WTC11 (cell line): ENCODE results near the gene AQP12A. TPM values are rescaled to one million over a fixed set of nuclear protein-coding genes. Genes with fewer than 3 reads are reported as not detected.

Experiments
- ATAC-seq: fragments of 200-7000 bp; cut with Tn5 transposase; 2 replicates; pipeline ENCODE4 v1.10.0; 2021; ENCODE audit warnings: mild to moderate bottlenecking, moderate library complexity
- CTCF ChIA-PET: fragments of 300-600 bp; sonication (Branson Sonifier 250); formaldehyde crosslinking; loops from one replicate; lab custom pipeline; 2021; ENCODE audit warnings: antibody characterized with exemption; lab: Charles Lee
- POLR2A ChIA-PET: fragments of 350-600 bp; sonication (Branson Sonifier 250); formaldehyde crosslinking; loops from one replicate; lab custom pipeline; 2021; ENCODE audit warnings: antibody characterized with exemption; lab: Charles Lee
- DNase-seq: peaks from one replicate; pipeline ENCODE4 v3.0.0; 2021; ENCODE audit warnings: low spot score
- H3K27ac Mint-ChIP-seq: 2 replicates; pipeline ENCODE4 v1.8.0; 2021; ENCODE audit warnings: mixed read lengths
- H3K27me3 Mint-ChIP-seq: 2 replicates; pipeline ENCODE4 v1.8.0; 2021; ENCODE audit warnings: low read depth, mild to moderate bottlenecking, moderate library complexity, mixed read lengths
- H3K36me3 Mint-ChIP-seq: 2 replicates; pipeline ENCODE4 v1.8.0; 2021; ENCODE audit warnings: mixed read lengths
- H3K4me1 Mint-ChIP-seq: 2 replicates; pipeline ENCODE4 v1.8.0; 2022; ENCODE audit warnings: mixed read lengths
- H3K4me3 Mint-ChIP-seq: 2 replicates; pipeline ENCODE4 v1.8.0; 2021; ENCODE audit warnings: mild to moderate bottlenecking, moderate library complexity, mixed read lengths
- H3K9me3 Mint-ChIP-seq: 2 replicates; pipeline ENCODE4 v1.8.0; 2021; ENCODE audit warnings: mixed read lengths
- AFF4 ChIP-seq: sonication (generic); formaldehyde crosslinking; IDR thresholded peaks from 2 replicates; pipeline ENCODE4 v1.8.1; 2023; ENCODE audit warnings: mild to moderate bottlenecking, missing genetic modification reagents, borderline replicate concordance
- E2F1 ChIP-seq: sonication (generic); formaldehyde crosslinking; IDR thresholded peaks from 2 replicates; pipeline ENCODE4 v1.8.0; 2022; ENCODE audit warnings: mild to moderate bottlenecking, missing genetic modification reagents
- FOXK1 ChIP-seq: sonication (generic); formaldehyde crosslinking; IDR thresholded peaks from 2 replicates; pipeline ENCODE4 v1.8.0; 2022; ENCODE audit warnings: mild to moderate bottlenecking, moderate library complexity, missing genetic modification reagents
- GABPB1 ChIP-seq: sonication (generic); formaldehyde crosslinking; IDR thresholded peaks from 2 replicates; pipeline ENCODE4 v1.8.1; 2023; ENCODE audit warnings: mild to moderate bottlenecking, missing genetic modification reagents
- JUN ChIP-seq: sonication (generic); formaldehyde crosslinking; IDR thresholded peaks from 2 replicates; pipeline ENCODE4 v1.8.0; 2023; ENCODE audit warnings: mild to moderate bottlenecking, missing genetic modification reagents
- MLX ChIP-seq: sonication (generic); formaldehyde crosslinking; IDR thresholded peaks from 2 replicates; pipeline ENCODE4 v1.8.1; 2023; ENCODE audit warnings: mild to moderate bottlenecking, missing genetic modification reagents, moderate library complexity
- MXD4 ChIP-seq: fragments of 250-450 bp; sonication (Bioruptor Pico); IDR thresholded peaks from 2 replicates; pipeline ENCODE4 v1.8.0; 2021; ENCODE audit warnings: mild to moderate bottlenecking, moderate library complexity, borderline replicate concordance
- NFATC4 ChIP-seq: fragments of 250-450 bp; sonication (Bioruptor Pico); IDR thresholded peaks from 2 replicates; pipeline ENCODE4 v1.9.0; 2021; ENCODE audit warnings: mild to moderate bottlenecking
- NR2C2 ChIP-seq: sonication (generic); formaldehyde crosslinking; IDR thresholded peaks from 2 replicates; pipeline ENCODE4 v1.8.0; 2022; ENCODE audit warnings: mild to moderate bottlenecking, missing genetic modification reagents
- NR3C1 ChIP-seq: sonication (generic); formaldehyde crosslinking; conservative IDR thresholded peaks from 2 replicates; pipeline ENCODE4 v1.8.1; 2023; ENCODE audit warnings: low read depth, mild to moderate bottlenecking, missing genetic modification reagents
- PREB ChIP-seq: sonication (generic); formaldehyde crosslinking; IDR thresholded peaks from 2 replicates; pipeline ENCODE4 v1.8.1; 2022; ENCODE audit warnings: mild to moderate bottlenecking, missing genetic modification reagents, moderate library complexity, borderline replicate concordance
- TCF7 ChIP-seq: sonication (generic); formaldehyde crosslinking; IDR thresholded peaks from 2 replicates; pipeline ENCODE4 v1.8.0; 2022; ENCODE audit warnings: mild to moderate bottlenecking, low read depth, missing genetic modification reagents, moderate library complexity
- USF1 ChIP-seq: sonication (generic); formaldehyde crosslinking; IDR thresholded peaks from 2 replicates; pipeline ENCODE4 v1.8.0; 2022; ENCODE audit warnings: mild to moderate bottlenecking, missing genetic modification reagents
- USF2 ChIP-seq: sonication (generic); formaldehyde crosslinking; IDR thresholded peaks from 2 replicates; pipeline ENCODE4 v1.8.1; 2023; ENCODE audit warnings: mild to moderate bottlenecking, missing genetic modification reagents, moderate library complexity
- ZBTB43 ChIP-seq: sonication (generic); formaldehyde crosslinking; IDR thresholded peaks from 2 replicates; pipeline ENCODE4 v1.8.1; 2023; ENCODE audit warnings: mild to moderate bottlenecking, missing genetic modification reagents
- ZMAT4 ChIP-seq: fragments of 250-450 bp; sonication (Bioruptor Pico); IDR thresholded peaks from 2 replicates; pipeline ENCODE4 v1.9.0; 2021; ENCODE audit warnings: mild to moderate bottlenecking
- ZNF232 ChIP-seq: sonication (generic); formaldehyde crosslinking; IDR thresholded peaks from 2 replicates; pipeline ENCODE4 v1.8.0; 2022; ENCODE audit warnings: mild to moderate bottlenecking, missing genetic modification reagents
- ZNF423 ChIP-seq: fragments of 250-450 bp; sonication (Bioruptor Pico); IDR thresholded peaks from 2 replicates; pipeline ENCODE4 v2.1.2; 2022; ENCODE audit warnings: mild to moderate bottlenecking, moderate library complexity
- total RNA-seq: library from RNA; stranded (reverse); gene quantifications from 3 replicates; pipeline ENCODE4 v1.2.3, GENCODE V29; 2021

Gene AQP12A
- total RNA-seq, 1 experiment from 2014 or later, result not detected

- TF ChIP-seq E2F1, result no peak
These were observed 51.0 kb downstream of the AQP12A start (continued) for GRCh38 chr2:240742602-240743095.

GRCh38 chr2:240745456-240745855, 53.8 kb downstream of the AQP12A start:
- H3K4me1 Mint-ChIP-seq, result no peaks in the 10 kb centered on the region
- ChIA-PET POLR2A (no interaction called here), CTCF (no interaction called here)
- H3K36me3 Mint-ChIP-seq, result peaks cover 67% of the 10 kb centered on the region
- TF ChIP-seq NFATC4, result no peak
- TF ChIP-seq JUN, result no peak
- H3K9me3 Mint-ChIP-seq, result no peaks in the 10 kb centered on the region
- H3K27ac Mint-ChIP-seq, result no peak overlapping the region
- H3K4me3 Mint-ChIP-seq, result no peak overlapping the region
- ATAC-seq (no peak), DNase-seq (no peak)
- no peaks in the 10 kb centered on the region for H3K27me3 Mint-ChIP-seq

- no peaks in the 10 kb centered on the region for H3K27me3 Mint-ChIP-seq
- H3K4me1 Mint-ChIP-seq, result no peaks in the 10 kb centered on the region
- DNase-seq, result no peak
- CTCF ChIA-PET, result no interaction called here
- peaks cover 66% of the 10 kb centered on the region for H3K36me3 Mint-ChIP-seq
- no peak overlapping the region for H3K4me3 Mint-ChIP-seq
- POLR2A ChIA-PET, result no interaction called here
- H3K27ac Mint-ChIP-seq, result no peak overlapping the region
- no peak for TF ChIP-seq ZBTB43 (CRISPR knock-in tag)
- TF ChIP-seq AFF4 (CRISPR knock-in tag), result no peak
- TF ChIP-seq FOXK1 (CRISPR knock-in tag), result no peak
- TF ChIP-seq ZNF232 (CRISPR knock-in tag), result no peak
- TF ChIP-seq MXD4 (CRISPR knock-in tag), result no peak
- TF ChIP-seq NR3C1, result no peak
- TF ChIP-seq, all 79 proteins: peak for 0
- no peak for ATAC-seq
- no peaks in the 10 kb centered on the region for H3K9me3 Mint-ChIP-seq
These were observed 54.3 kb downstream of the AQP12A start for GRCh38 chr2:240745962-240746361.

GRCh38 chr2:240746671-240747070, 55.0 kb downstream of the AQP12A start:
- no peak overlapping the region for H3K27ac Mint-ChIP-seq
- DNase-seq (no peak), ATAC-seq (no peak)
- CTCF ChIA-PET, result no interaction called here
- POLR2A ChIA-PET, result no interaction called here
- no peak overlapping the region for H3K4me3 Mint-ChIP-seq
- H3K27me3 Mint-ChIP-seq, result no peaks in the 10 kb centered on the region
- H3K4me1 Mint-ChIP-seq, result no peaks in the 10 kb centered on the region
- no peaks in the 10 kb centered on the region for H3K9me3 Mint-ChIP-seq
- H3K36me3 Mint-ChIP-seq, result peaks cover 64% of the 10 kb centered on the region
- TF ChIP-seq ZNF423 (CRISPR knock-in tag), result no peak
- TF ChIP-seq NR2C2, result no peak
- TF ChIP-seq MXD4 (CRISPR knock-in tag), result no peak
- no peak for TF ChIP-seq TCF7 (CRISPR knock-in tag)
- TF ChIP-seq ZNF232 (CRISPR knock-in tag), result no peak
- no peak for TF ChIP-seq GABPB1 (CRISPR knock-in tag)
- no peak for TF ChIP-seq PREB (CRISPR knock-in tag)
- TF ChIP-seq USF2 (CRISPR knock-in tag), result no peak
- no peak for TF ChIP-seq JUN
- TF ChIP-seq ZBTB43 (CRISPR knock-in tag), result no peak
- TF ChIP-seq ZMAT4 (CRISPR knock-in tag), result no peak
- TF ChIP-seq USF1 (CRISPR knock-in tag), result no peak
- TF ChIP-seq MLX (CRISPR knock-in tag), result no peak
